K562 (cell line): ENCODE measurements around the gene SEC23B. TPM values are rescaled to one million over a fixed set of nuclear protein-coding genes. Genes with fewer than 3 reads are reported as not detected.

Experiments used
- ATAC-seq: fragments of 200-7000 bp; cut with Tn5 transposase; 3 replicates; pipeline ENCODE4 v1.9.1; 2020; ENCODE audit warnings: moderate library complexity
- BruUV-seq: library from RNA; stranded (reverse); fragments of 400-500 nt; replicated peaks from 2 replicates; lab custom pipeline; 2021; lab: Mats Ljungman, UMichigan
- CTCF ChIA-PET: fragments of 300-600 bp; formaldehyde crosslinking; extraction: SDS; loops from one replicate; lab custom pipeline; 2021; ENCODE audit warnings: low intra/inter-chr PET ratio; lab: Yijun Ruan, JAX
- POLR2A ChIA-PET: fragments of 300-600, 350-650 bp; sonication (Branson Sonifier 250); formaldehyde crosslinking; extraction: SDS; loops from one replicate; lab custom pipeline; 2021; ENCODE audit warnings: antibody characterized with exemption, inconsistent platforms; lab: Yijun Ruan, JAX
- DNase-seq, 4 experiments: peaks; one replicate each; pipeline versions ENCODE4 v3.0.0 to v3.0.0-alpha.2; 2011 to 2018; ENCODE audit warnings: low spot score in 3 of 4, mixed read lengths in 3 of 4; ENCODE audit errors: extremely low read depth in 1 of 4
- FAIRE-seq: peaks from 2 replicates; lab custom pipeline; 2011; peaks lifted over from hg19 to GRCh38; lab: Jason Lieb, UNC
- H2AFZ ChIP-seq: 2 replicates; pipeline ENCODE4 v1.6.0; 2011; ENCODE audit warnings: low read depth, low read length, control low read depth, inconsistent platforms
- H3K27ac ChIP-seq: fragments of 200-600 bp; 3 replicates; pipeline ENCODE4 v1.8.0; 2011; ENCODE audit warnings: low read depth, mild to moderate bottlenecking, control low read depth, inconsistent platforms, low read length, moderate library complexity, mixed read lengths; ENCODE audit errors: extremely low read depth
- H3K27me3 ChIP-seq, 2 experiments: fragments of 300-600 bp in 1 of 2; 2 replicates in 1 of 2; 3 replicates in 1 of 2; pipeline versions ENCODE4 v1.6.0 to v1.8.0; 2011; ENCODE audit warnings: inconsistent platforms in 2 of 2, low read length in 2 of 2, mild to moderate bottlenecking in 1 of 2, mixed read lengths in 1 of 2, moderate library complexity in 1 of 2; ENCODE audit not compliant: control insufficient read depth in 2 of 2, insufficient read depth in 2 of 2
- H3K36me3 ChIP-seq: fragments of 300-600 bp; 3 replicates; pipeline ENCODE4 v1.8.0; 2011; ENCODE audit warnings: mild to moderate bottlenecking, low read length, inconsistent platforms; ENCODE audit not compliant: control insufficient read depth, insufficient read depth
- H3K4me1 ChIP-seq, 2 experiments: fragments of 200-600 bp in 1 of 2; replicated peaks in 1 of 2; 2 replicates in 1 of 2; 3 replicates in 1 of 2; pipeline versions ENCODE4 v1.5.1 to v1.8.0; 2011; ENCODE audit warnings: inconsistent platforms in 2 of 2, low read length in 2 of 2, mild to moderate bottlenecking in 1 of 2, mixed read lengths in 1 of 2, moderate library complexity in 1 of 2; ENCODE audit not compliant: control insufficient read depth in 2 of 2, insufficient read depth in 2 of 2
- H3K4me2 ChIP-seq: 2 replicates; pipeline ENCODE4 v1.6.1; 2011; ENCODE audit warnings: low read length, control low read depth, inconsistent platforms, mixed read lengths; ENCODE audit not compliant: insufficient read depth
- H3K4me3 ChIP-seq: fragments of 200-600 bp; sonication (generic), shearing (Covaris generic); 2 replicates; pipeline ENCODE4 v1.5.1; 2016; ENCODE audit warnings: control low read depth, inconsistent platforms
- H3K79me2 ChIP-seq: fragments of 200-600 bp; 3 replicates; pipeline ENCODE4 v1.8.0; 2011; ENCODE audit warnings: low read length, inconsistent platforms; ENCODE audit not compliant: control insufficient read depth, insufficient read depth
- H3K9ac ChIP-seq, 2 experiments: 2 replicates each; pipeline versions ENCODE4 v1.6.0 to v1.6.1; 2011; ENCODE audit warnings: low read depth in 2 of 2, low read length in 2 of 2, control low read depth in 1 of 2, inconsistent platforms in 1 of 2, mild to moderate bottlenecking in 1 of 2, mixed read lengths in 1 of 2; ENCODE audit not compliant: insufficient read depth in 1 of 2
- H3K9me1 ChIP-seq: one replicate; pipeline ENCODE4 v1.6.0; 2011; ENCODE audit warnings: inconsistent platforms, mild to moderate bottlenecking, low read length, moderate library complexity; ENCODE audit not compliant: control insufficient read depth, insufficient read depth
- H3K9me3 ChIP-seq: replicated peaks from 2 replicates; pipeline ENCODE4 v1.5.1; 2011; ENCODE audit warnings: low read depth, low read length, inconsistent platforms; ENCODE audit not compliant: control insufficient read depth, insufficient read depth
- H4K20me1 ChIP-seq: replicated peaks from 2 replicates; pipeline ENCODE4 v1.6.1; 2011; ENCODE audit warnings: low read length, inconsistent platforms, mixed read lengths; ENCODE audit not compliant: control insufficient read depth, insufficient read depth
- AFF4 ChIP-seq: sonication (generic); formaldehyde crosslinking; IDR thresholded peaks from 2 replicates; pipeline ENCODE4 v1.8.0; 2023; ENCODE audit warnings: mild to moderate bottlenecking, missing genetic modification reagents
- CBFA2T3 ChIP-seq: fragments of 450-650 bp; IDR thresholded peaks from 2 replicates; pipeline ENCODE4 v1.6.1; 2017
- FOXP1 ChIP-seq: sonication (generic); formaldehyde crosslinking; IDR thresholded peaks from 2 replicates; pipeline ENCODE4 v1.8.0; 2022; ENCODE audit warnings: mild to moderate bottlenecking, missing genetic modification reagents
- MLLT1 ChIP-seq, 2 experiments: fragments of 450-650 bp; IDR thresholded peaks; 2 replicates each; pipeline ENCODE4 v1.6.1; 2016
- PRPF4 ChIP-seq: fragments of 200-400 bp; formaldehyde crosslinking; IDR thresholded peaks from one replicate; pipeline ENCODE4 v1.6.1; 2017; ENCODE audit warnings: low read length, low read depth, mild to moderate bottlenecking; ENCODE audit not compliant: insufficient read depth, poor library complexity, severe bottlenecking
- RERE ChIP-seq: sonication (generic); formaldehyde crosslinking; IDR thresholded peaks from 2 replicates; pipeline ENCODE4 v1.8.0; 2023; ENCODE audit warnings: missing genetic modification reagents, mild to moderate bottlenecking, borderline replicate concordance
- TFAM ChIP-seq: fragments of 250-450 bp; sonication (Bioruptor Pico); conservative IDR thresholded peaks from 2 replicates; pipeline ENCODE4 v1.5.0; 2021; ENCODE audit warnings: mild to moderate bottlenecking, moderate library complexity
- ZC3H8 ChIP-seq: fragments of 450-650 bp; IDR thresholded peaks from 2 replicates; pipeline ENCODE4 v1.6.1; 2017
- ZFP1 ChIP-seq: fragments of 450-650 bp; formaldehyde crosslinking; IDR thresholded peaks from 2 replicates; pipeline ENCODE4 v1.4.0; 2020; ENCODE audit warnings: mild to moderate bottlenecking, mixed read lengths
- ZNF124 ChIP-seq: sonication (generic); formaldehyde crosslinking; IDR thresholded peaks from 2 replicates; pipeline ENCODE4 v1.8.1; 2022; ENCODE audit warnings: missing genetic modification reagents
- ZNF707 ChIP-seq: fragments of 250-450 bp; sonication (Bioruptor Pico); conservative IDR thresholded peaks from 2 replicates; pipeline ENCODE4 v1.8.0; 2022; ENCODE audit warnings: inconsistent platforms, mild to moderate bottlenecking, moderate library complexity
- WGBS: fragments of 100-300 bp; shearing (Covaris generic); methylation state at CpG from one replicate; pipeline ENCODE4 v1.1.6; 2016; ENCODE audit warnings: low coverage, mixed read lengths; ENCODE audit not compliant: insufficient coverage; ENCODE audit errors: missing lambda C conversion rate; 5-methylcytosine and 5-hydroxymethylcytosine counted together
- in situ Hi-C: fragments of 300-500 bp; cut with MboI; formaldehyde crosslinking; loops from 4 replicates; pipeline ENCODE4 v1.15.0; 2018; ENCODE audit warnings: inconsistent platforms, mixed read lengths
- intact Hi-C: fragments of 100-400 bp; cut with micrococcal nuclease; formaldehyde crosslinking; loops from 2 replicates; pipeline ENCODE4 v1.14.2; 2022
- polyA plus RNA-seq, 8 experiments: library from polyadenylated mRNA; depleted of rRNA in 4 of 8; stranded (reverse) in 5 of 8; unstranded in 3 of 8; fragments of >200 nt; fragmentation: Nextera tagmentation in 2 of 8; fragmentation: Illumina TruSeq in 1 of 8; extraction: Ambion mirVana in 2 of 8; extraction: Trizol in 1 of 8; gene quantifications; 2 replicates each; pipeline versions ENCODE4 v1.2.1 to v1.2.3, GENCODE V29; 2011 to 2014; ENCODE audit warnings: inconsistent platforms in 1 of 8, missing spikeins in 1 of 8
- total RNA-seq, 7 experiments: library from RNA; depleted of rRNA in 6 of 7; stranded (reverse); fragments of >200 nt in 6 of 7; fragmentation: Illumina TruSeq in 2 of 7; extraction: Trizol in 2 of 7; gene quantifications; 2 replicates each; pipeline versions ENCODE4 v1.2.1 to v1.2.3, GENCODE V29; 2011 to 2021; ENCODE audit warnings: low replicate concordance in 1 of 7

SEC23B gene
- total and polyA plus RNA-seq, 9 of the 15 experiments (the other 6 are each of a cell fraction or from before 2014, with no cell fraction given), result 31.7 to 70.2 (median 38.5) TPM

- Histone ChIP-seq H3K9me3 (no peaks in the 10 kb centered on the region), H3K9ac (no peak overlapping the region), H2AFZ (no peak overlapping the region), H3K4me3 (no peak overlapping the region), H3K36me3 (no peaks in the 10 kb centered on the region), H3K9me1 (no peaks in the 10 kb centered on the region), H3K4me1 (peaks cover 5 to 13% of the 10 kb centered on the region in 2 experiments), H3K27ac (no peak overlapping the region), H3K27me3 (no peaks in the 10 kb centered on the region), H3K4me2 (no peak overlapping the region), H4K20me1 (no peaks in the 10 kb centered on the region), H3K79me2 (peaks cover 4% of the 10 kb centered on the region; the same call in 2 of the 3 replicates)
- POLR2A ChIA-PET, result no interaction called here
- intact Hi-C loops, result no loop called here
- FAIRE-seq, result no peak
- no peak for ATAC-seq
- WGBS, result 84% methylated on average over 8 of the region's 8 CpGs
- DNase-seq, result no peak
- CTCF ChIA-PET, result no interaction called here
- no TSS peak for BruUV-seq
- in situ Hi-C loops, result no loop called here
- no peak for TF ChIP-seq RERE (CRISPR knock-in tag)
- TF ChIP-seq ZNF124, result no peak
- no peak for TF ChIP-seq PRPF4
- no peak for TF ChIP-seq FOXP1 (CRISPR knock-in tag)
- no peak for TF ChIP-seq TFAM (CRISPR knock-in tag)
- TF ChIP-seq ZFP1, result no peak
- no peak for TF ChIP-seq ZC3H8
- TF ChIP-seq MLLT1 (IDR thresholded peaks at IDR 0.05), result no peak
- no peak for TF ChIP-seq AFF4 (CRISPR knock-in tag)
- TF ChIP-seq ZNF707 (CRISPR knock-in tag), result no peak
- TF ChIP-seq CBFA2T3, result no peak
Measured at GRCh38 chr20:18589941-18590674, 82.4 kb downstream of the SEC23B start.
